BLaER1 treated with 17β-estradiol and CSF1 and Interleukin-3, amounts not matched to agents 10 nM and 100 nM (cell line): ENCODE measurements around the gene PLSCR1.
"Not testable (repeated sequence)": the region's sequence is repeated elsewhere in the genome, so short reads cannot be mapped to it uniquely, and the experiment has no call there.

Experiments
- H3K27ac ChIP-seq, 11 experiments: shearing (Covaris generic); formaldehyde crosslinking; 2 replicates each; pipeline ENCODE4 v1.8.1; 2022
- H3K27me3 ChIP-seq, 11 experiments: shearing (Covaris generic); formaldehyde crosslinking; 2 replicates each; pipeline ENCODE4 v1.8.1; 2022
- H3K36me3 ChIP-seq, 11 experiments: shearing (Covaris generic); formaldehyde crosslinking; 2 replicates each; pipeline ENCODE4 v1.8.1; 2022
- H3K4me1 ChIP-seq, 10 experiments: shearing (Covaris generic); formaldehyde crosslinking; 2 replicates each; pipeline ENCODE4 v1.8.1; 2022
- H3K4me2 ChIP-seq, 11 experiments: shearing (Covaris generic); formaldehyde crosslinking; 2 replicates each; pipeline ENCODE4 v1.8.1; 2022
- H3K4me3 ChIP-seq, 10 experiments: shearing (Covaris generic); formaldehyde crosslinking; 2 replicates each; pipeline ENCODE4 v1.8.1; 2022
- H3K9ac ChIP-seq, 11 experiments: shearing (Covaris generic); formaldehyde crosslinking; 2 replicates each; pipeline ENCODE4 v1.8.1; 2022
- H3K9me3 ChIP-seq, 11 experiments: shearing (Covaris generic); formaldehyde crosslinking; replicated peaks in 1 of 11; 2 replicates each; pipeline ENCODE4 v1.8.1; 2022
- H4K20me1 ChIP-seq, 11 experiments: shearing (Covaris generic); formaldehyde crosslinking; 2 replicates each; pipeline ENCODE4 v1.8.1; 2022
- Cebpa-rat ChIP-seq, 11 experiments: shearing (Covaris generic); IDR thresholded peaks; 2 replicates each; pipeline ENCODE4 v1.8.1; 2022

PLSCR1 gene

DNA sequence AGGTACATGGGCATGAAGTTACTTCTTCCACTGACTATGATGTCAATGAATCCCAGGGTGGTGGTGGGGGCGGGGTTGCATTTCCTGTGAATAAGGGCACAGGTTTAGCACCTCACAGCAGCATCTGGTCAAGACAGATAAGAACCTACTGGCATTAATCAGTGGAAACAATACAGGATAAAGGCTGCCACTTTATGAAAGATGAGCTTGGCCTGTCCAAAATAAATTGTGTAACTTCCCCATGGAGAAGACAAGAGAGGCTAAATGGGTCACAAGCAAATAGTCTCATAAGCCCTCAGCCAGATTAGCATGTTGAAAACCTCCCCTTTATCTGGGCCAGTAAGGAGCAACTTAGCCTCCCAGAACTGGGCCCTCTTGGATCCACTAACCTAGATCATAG lies 47.7 kb downstream of the PLSCR1 start:
- Histone ChIP-seq H3K4me2 (peak overlapping the region in 1 of 11 experiments; percentile 23; a peak in 1 of 22 replicates), H3K9me3 (peaks cover 13 to 21% (median 15%) of the 10 kb centered on the region in 11 experiments), H3K4me1 (peaks cover 0 to 25% (median 0%) of the 10 kb centered on the region in 10 experiments; a peak in 7 of 20 replicates), H3K9ac (no peak overlapping the region), H3K27me3 (no peaks in the 10 kb centered on the region), H3K36me3 (no peaks in the 10 kb centered on the region), H3K4me3 (no peak overlapping the region), H4K20me1 (no peaks in the 10 kb centered on the region), H3K27ac (no peak overlapping the region)
- TF ChIP-seq Cebpa-rat (IDR thresholded peaks at IDR 0.05) = no peak

DNA sequence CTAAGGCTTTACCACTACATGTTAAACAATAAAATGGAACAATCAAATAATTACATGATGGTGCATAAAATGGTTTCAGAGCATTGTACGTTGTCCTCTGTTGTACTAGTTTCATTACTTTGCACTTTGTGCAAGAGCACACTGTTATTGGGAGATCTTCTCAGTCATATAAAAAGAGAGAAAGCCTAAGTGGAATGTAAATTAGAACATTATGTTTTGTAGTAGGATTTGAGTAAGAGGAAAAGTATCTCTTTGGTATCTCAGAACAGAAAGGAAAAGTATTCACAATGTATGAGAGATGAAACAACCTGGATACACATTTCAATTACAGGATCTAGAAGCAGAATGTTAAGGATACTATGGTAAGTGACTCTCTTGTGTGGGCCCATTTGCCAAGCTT lies 48.2 kb downstream of the PLSCR1 start:
- TF ChIP-seq Cebpa-rat (IDR thresholded peaks at IDR 0.05) = no peak
- no peak overlapping the region for H3K27ac ChIP-seq
- H4K20me1 ChIP-seq = no peaks in the 10 kb centered on the region
- no peaks in the 10 kb centered on the region for H3K27me3 ChIP-seq
- peaks cover 0 to 27% (median under 1%) of the 10 kb centered on the region in 10 experiments; a peak in 8 of 20 replicates for H3K4me1 ChIP-seq
- no peak overlapping the region for H3K4me3 ChIP-seq
- H3K9me3 ChIP-seq = peaks cover 13 to 25% (median 15%) of the 10 kb centered on the region in 11 experiments
- H3K9ac ChIP-seq = no peak overlapping the region
- H3K4me2 ChIP-seq = peak overlapping the region in 1 of 11 experiments; percentile 23; a peak in 1 of 22 replicates
- H3K36me3 ChIP-seq = no peaks in the 10 kb centered on the region

DNA sequence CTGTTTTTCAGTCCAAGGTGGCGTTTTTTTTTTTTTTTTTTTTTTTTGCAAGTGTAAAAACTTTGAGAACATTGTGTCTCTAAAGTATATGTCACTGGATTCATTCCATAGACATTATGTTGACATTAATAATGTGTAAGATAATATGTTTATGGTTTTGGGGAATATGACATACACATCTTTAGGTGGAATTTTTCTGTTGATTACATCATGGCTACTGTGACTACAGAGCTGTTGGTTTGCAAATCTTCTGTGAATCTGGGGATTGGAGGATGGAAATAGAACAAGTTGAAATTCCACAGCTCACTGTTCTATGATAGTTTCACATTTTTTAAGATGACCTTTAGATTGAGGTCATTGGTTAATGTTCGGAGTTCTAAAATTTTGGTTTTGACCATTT lies 50.6 kb downstream of the PLSCR1 start:
- H3K27me3 ChIP-seq = no peaks in the 10 kb centered on the region
- H3K9me3 ChIP-seq = peaks cover 13 to 40% (median 17%) of the 10 kb centered on the region in 11 experiments
- H3K4me1 ChIP-seq = peaks cover 0 to 45% (median 1%) of the 10 kb centered on the region in 10 experiments; a peak in 8 of 20 replicates
- H3K27ac ChIP-seq = no peak overlapping the region
- H3K4me3 ChIP-seq = no peak overlapping the region
- no peak for TF ChIP-seq Cebpa-rat (IDR thresholded peaks at IDR 0.05)
- no peaks in the 10 kb centered on the region for H4K20me1 ChIP-seq
- H3K9ac ChIP-seq = no peak overlapping the region
- H3K36me3 ChIP-seq = no peaks in the 10 kb centered on the region
- H3K4me2 ChIP-seq = no peak overlapping the region

DNA sequence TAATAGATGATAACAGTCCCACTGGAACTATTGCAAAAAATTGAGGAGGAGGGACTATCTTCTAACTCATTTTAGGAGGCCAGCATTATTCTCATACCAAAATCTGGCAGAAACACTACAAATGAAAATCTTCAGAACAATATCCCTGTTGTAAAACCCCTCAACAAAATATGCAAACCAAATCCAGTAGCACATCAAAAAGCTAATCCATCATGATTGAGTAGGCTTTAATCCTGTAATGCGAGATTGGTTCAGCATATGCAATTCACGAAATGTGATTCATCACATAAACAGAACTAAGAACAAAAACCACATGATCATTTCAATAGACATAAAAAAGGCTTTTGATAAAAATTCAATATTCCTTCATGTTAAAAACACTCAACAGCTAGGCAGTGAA lies 51.2 kb downstream of the PLSCR1 start:
- H3K27me3 ChIP-seq = no peaks in the 10 kb centered on the region
- H3K4me2 ChIP-seq = no peak overlapping the region
- no peaks in the 10 kb centered on the region for H3K36me3 ChIP-seq
- no peak for TF ChIP-seq Cebpa-rat (IDR thresholded peaks at IDR 0.05)
- H3K9me3 ChIP-seq = peaks cover 13 to 43% (median 17%) of the 10 kb centered on the region in 11 experiments
- no peak overlapping the region for H3K9ac ChIP-seq
- no peak overlapping the region for H3K27ac ChIP-seq
- H3K4me3 ChIP-seq = no peak overlapping the region
- H4K20me1 ChIP-seq = no peaks in the 10 kb centered on the region
- H3K4me1 ChIP-seq = peaks cover 0 to 45% (median 1%) of the 10 kb centered on the region in 10 experiments; a peak in 8 of 20 replicates

DNA sequence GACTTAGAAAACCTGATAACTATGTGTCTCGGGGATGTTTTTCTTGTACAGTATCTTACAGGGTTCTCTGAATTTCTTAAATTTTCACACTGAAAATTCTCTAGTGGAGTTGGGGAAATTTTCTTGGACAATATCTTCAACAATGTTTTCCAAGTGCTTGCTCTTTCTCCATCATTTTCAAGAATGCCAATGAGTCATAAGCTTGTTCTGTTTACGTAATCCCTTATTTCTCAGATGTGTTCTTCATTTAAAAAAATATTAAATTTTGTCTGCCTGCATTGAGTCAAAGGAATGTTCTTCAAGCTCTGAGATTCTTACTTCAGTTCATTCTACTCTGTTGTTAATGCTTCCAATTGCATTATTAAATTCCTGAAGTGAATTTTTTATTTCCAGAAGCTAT lies 53.1 kb downstream of the PLSCR1 start:
- no peak overlapping the region for H3K9ac ChIP-seq
- no peak overlapping the region for H3K4me3 ChIP-seq
- H3K27ac ChIP-seq = no peak overlapping the region
- TF ChIP-seq Cebpa-rat (IDR thresholded peaks at IDR 0.05) = no peak
- H3K4me1 ChIP-seq = peaks cover 0 to 47% (median 0%) of the 10 kb centered on the region in 10 experiments; a peak in 7 of 20 replicates
- peaks cover 0 to 28% (median 4%) of the 10 kb centered on the region in 11 experiments; a peak in 7 of 22 replicates for H3K9me3 ChIP-seq
- no peaks in the 10 kb centered on the region for H3K27me3 ChIP-seq
- no peaks in the 10 kb centered on the region for H4K20me1 ChIP-seq
- peak overlapping the region in 3 of 11 experiments; percentile 43 to 69 (median 60); a peak in 4 of 22 replicates for H3K4me2 ChIP-seq
- H3K36me3 ChIP-seq = no peaks in the 10 kb centered on the region

DNA sequence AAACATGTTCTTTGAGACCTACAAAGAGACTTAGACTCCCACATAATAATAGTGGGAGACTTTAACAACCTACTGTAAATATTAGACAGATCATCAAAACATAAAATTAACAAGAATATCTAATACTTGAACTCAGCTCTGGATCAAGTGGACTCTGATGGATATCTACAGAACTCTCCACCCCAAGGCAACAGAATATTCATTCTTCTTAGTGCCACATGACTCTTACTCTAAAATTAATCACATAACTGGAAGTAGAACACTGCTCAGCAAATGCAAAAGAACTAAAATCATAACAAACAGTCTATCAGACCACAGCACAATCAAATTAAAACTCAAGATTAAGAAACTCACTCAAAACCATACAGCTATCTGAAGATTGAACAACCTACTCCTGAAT lies 59.1 kb downstream of the PLSCR1 start:
- H3K27me3 ChIP-seq = no peaks in the 10 kb centered on the region
- no peaks in the 10 kb centered on the region for H4K20me1 ChIP-seq
- peaks cover 0 to 20% (median 0%) of the 10 kb centered on the region in 10 experiments; a peak in 6 of 20 replicates for H3K4me1 ChIP-seq
- no peak overlapping the region for H3K4me3 ChIP-seq
- H3K9ac ChIP-seq = no peak overlapping the region
- no peak overlapping the region for H3K4me2 ChIP-seq
- H3K36me3 ChIP-seq = no peaks in the 10 kb centered on the region
- H3K9me3 ChIP-seq = peaks cover 0 to 38% (median 16%) of the 10 kb centered on the region in 11 experiments; a peak in 16 of 22 replicates
- TF ChIP-seq Cebpa-rat (IDR thresholded peaks at IDR 0.05) = no peak
- H3K27ac ChIP-seq = no peak overlapping the region

DNA sequence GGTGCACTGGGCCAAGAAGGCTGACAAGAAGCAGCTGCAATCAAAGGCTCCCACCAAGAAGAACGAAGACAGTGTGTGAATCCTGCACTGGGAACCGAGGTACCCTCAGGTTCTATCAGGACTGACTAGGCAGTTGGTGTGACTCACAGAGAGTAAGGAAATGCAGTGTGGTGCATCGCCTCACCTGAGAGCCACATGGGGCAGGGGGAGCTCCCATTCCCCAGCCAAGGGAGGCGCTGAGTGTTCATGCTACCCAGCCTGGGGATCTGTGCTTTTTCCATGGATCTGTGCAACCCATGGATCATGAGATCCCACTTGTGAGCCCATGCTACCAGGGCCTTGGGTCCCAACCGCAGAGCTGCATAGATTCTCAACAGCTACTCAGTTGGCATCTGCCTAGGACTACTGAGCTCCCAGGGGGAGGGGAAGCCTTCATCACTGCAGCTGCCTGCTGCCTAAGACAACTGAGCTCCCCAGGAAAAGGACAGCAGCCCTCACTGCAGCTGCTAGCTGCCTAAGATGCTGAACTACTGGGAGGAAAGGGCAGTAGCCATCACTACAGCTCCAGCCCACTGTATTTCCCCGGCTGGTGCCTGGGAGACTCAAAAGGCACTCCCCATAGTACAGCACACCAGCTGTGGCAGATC lies 68.2 kb downstream of the PLSCR1 start:
- H3K9ac ChIP-seq = no peak overlapping the region
- H3K4me2 ChIP-seq = no peak overlapping the region
- H4K20me1 ChIP-seq = no peaks in the 10 kb centered on the region
- H3K4me1 ChIP-seq = peaks cover 0 to 8% (median 0%) of the 10 kb centered on the region in 10 experiments; a peak in 4 of 20 replicates
- no peak for TF ChIP-seq Cebpa-rat (IDR thresholded peaks at IDR 0.05)
- no peak overlapping the region for H3K27ac ChIP-seq
- peaks cover 0 to 8% (median 0%) of the 10 kb centered on the region in 11 experiments; a peak in 2 of 22 replicates for H3K9me3 ChIP-seq
- H3K36me3 ChIP-seq = no peaks in the 10 kb centered on the region
- no peak overlapping the region for H3K4me3 ChIP-seq
- no peaks in the 10 kb centered on the region for H3K27me3 ChIP-seq

DNA sequence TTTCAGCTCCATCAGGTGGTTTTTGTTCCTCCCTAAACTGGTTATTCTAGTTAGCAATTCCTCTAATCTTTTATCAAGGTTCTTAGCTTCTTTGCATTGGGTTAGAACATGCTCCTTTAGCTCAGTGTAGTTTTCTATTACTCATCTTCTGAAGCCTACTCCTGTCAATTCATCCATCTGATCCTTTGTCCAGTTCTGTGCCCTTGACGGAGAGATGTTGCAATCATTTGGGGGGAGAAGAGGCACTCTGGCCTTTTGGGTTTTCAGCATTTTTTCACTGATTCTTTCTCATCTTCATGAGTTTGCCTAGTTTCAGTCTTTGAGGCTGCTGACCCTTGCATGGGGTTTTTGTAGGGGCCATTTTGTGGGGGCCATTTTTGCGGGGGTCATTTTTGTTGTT lies 69.4 kb downstream of the PLSCR1 start:
- not testable (repeated sequence) for H4K20me1 ChIP-seq, H3K27me3 ChIP-seq, H3K27ac ChIP-seq, H3K9ac ChIP-seq, H3K4me2 ChIP-seq, H3K9me3 ChIP-seq, H3K4me3 ChIP-seq, H3K36me3 ChIP-seq
- H3K4me1 ChIP-seq = peaks cover 4 to 13% (median 6%) of the 10 kb centered on the region in 10 experiments; a peak in 19 of 20 replicates

DNA sequence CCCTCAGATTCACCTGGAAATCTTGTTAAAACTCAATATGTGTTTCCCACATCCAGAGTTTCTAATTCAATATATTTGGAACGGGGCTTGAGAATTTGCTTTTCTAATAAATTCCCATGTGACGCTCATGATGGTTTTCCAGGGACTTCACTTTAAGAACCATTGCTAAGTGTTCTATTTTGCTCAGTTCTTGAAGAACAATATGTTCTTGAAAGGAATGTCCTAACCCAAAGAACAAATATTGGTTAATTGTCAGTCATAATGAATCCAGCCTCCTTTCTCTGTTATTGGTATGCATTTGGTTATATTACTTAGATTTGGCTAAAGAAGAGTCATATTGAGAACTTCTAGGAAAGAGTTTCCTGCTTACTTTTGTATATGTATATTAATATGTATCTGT lies 70.7 kb downstream of the PLSCR1 start:
- no peaks in the 10 kb centered on the region for H3K9me3 ChIP-seq
- no peaks in the 10 kb centered on the region for H3K27me3 ChIP-seq
- H3K4me3 ChIP-seq = no peak overlapping the region
- H4K20me1 ChIP-seq = no peaks in the 10 kb centered on the region
- H3K4me2 ChIP-seq = no peak overlapping the region
- no peaks in the 10 kb centered on the region for H3K36me3 ChIP-seq
- H3K9ac ChIP-seq = no peak overlapping the region
- no peak for TF ChIP-seq Cebpa-rat (IDR thresholded peaks at IDR 0.05)
- H3K4me1 ChIP-seq = peaks cover 13 to 22% (median 15%) of the 10 kb centered on the region in 10 experiments; a peak in 19 of 20 replicates
- H3K27ac ChIP-seq = no peak overlapping the region

DNA sequence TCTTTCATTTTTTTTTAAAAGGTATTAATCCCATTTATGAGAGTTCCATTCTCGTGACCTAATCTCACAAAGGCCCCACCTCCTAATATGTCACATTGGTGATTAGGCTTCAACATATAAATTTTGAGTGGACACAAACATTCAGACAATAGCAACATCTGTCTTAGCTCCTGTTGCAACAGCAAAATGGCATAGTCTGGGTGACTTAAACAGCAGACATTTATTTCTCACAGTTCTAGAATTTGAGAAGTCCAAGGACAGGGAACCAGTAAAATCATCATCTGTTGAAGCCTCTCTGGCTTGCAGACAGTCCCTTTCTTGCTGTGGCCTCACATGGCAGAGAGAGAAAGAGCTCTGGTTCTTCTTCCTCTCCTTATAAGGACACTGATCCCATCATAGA lies 71.8 kb downstream of the PLSCR1 start:
- no peaks in the 10 kb centered on the region for H3K27me3 ChIP-seq
- no peak overlapping the region for H3K27ac ChIP-seq
- H3K9ac ChIP-seq = no peak overlapping the region
- no peaks in the 10 kb centered on the region for H3K9me3 ChIP-seq
- no peaks in the 10 kb centered on the region for H4K20me1 ChIP-seq
- H3K4me3 ChIP-seq = no peak overlapping the region
- H3K4me2 ChIP-seq = 0 out of 22 replicates have a peak overlapping the region, but pooled peaks of 2 of the 11 experiments have one; percentile 5 to 12
- H3K36me3 ChIP-seq = no peaks in the 10 kb centered on the region
- H3K4me1 ChIP-seq = peaks cover 13 to 23% (median 15%) of the 10 kb centered on the region in 10 experiments; a peak in 19 of 20 replicates
- no peak for TF ChIP-seq Cebpa-rat (IDR thresholded peaks at IDR 0.05)
